HG03066 (cell line): ENCODE data around the gene FCHSD1.
A peak's percentile ranks its signal among the peaks of the same experiment; 100 is the strongest.

Experiments used
- ATAC-seq: cut with Tn5 transposase; IDR thresholded peaks from one replicate; pipeline ENCODE4 v1.9.1; 2021; ENCODE audit warnings: low read depth; ENCODE audit not compliant: unreplicated experiment

Gene FCHSD1

GRCh38 chr5:141674747-141675146, 23.5 kb upstream of the FCHSD1 start:
- no peak for ATAC-seq

GRCh38 chr5:141672841-141673813, 21.9 kb upstream of the FCHSD1 start:
- no peak for ATAC-seq

- no peak for ATAC-seq
These were observed 21.0 kb upstream of the FCHSD1 start for GRCh38 chr5:141672071-141672840.

GRCh38 chr5:141669520-141669919, 18.3 kb upstream of the FCHSD1 start:
- no peak for ATAC-seq

GRCh38 chr5:141668601-141669265, 17.5 kb upstream of the FCHSD1 start:
- ATAC-seq, result no peak

GRCh38 chr5:141665995-141666940, 15.1 kb upstream of the FCHSD1 start:
- ATAC-seq, result no peak

- ATAC-seq, result peak; percentile 90
These were observed 13.7 kb upstream of the FCHSD1 start for GRCh38 chr5:141664733-141665461.

DNA sequence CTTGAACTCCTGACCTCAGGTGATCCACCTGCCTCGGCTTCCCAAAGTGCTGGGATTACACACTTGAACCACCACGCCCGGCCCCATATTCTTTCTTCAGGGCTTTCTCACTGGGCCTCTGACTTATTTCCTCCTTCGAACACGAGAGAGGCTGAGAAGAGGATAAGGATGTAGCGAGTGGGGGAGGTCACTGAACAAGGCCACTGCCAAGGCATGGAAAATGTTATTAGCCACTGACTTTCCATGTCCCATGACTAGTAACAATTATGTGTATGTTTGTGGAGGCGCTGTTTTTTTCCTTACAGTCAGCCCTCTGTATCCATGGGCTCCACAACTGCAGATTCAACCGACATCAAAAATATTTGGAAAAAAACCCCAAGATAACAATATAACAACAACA, 12.3 kb upstream of the FCHSD1 start:
- no peak for ATAC-seq

DNA sequence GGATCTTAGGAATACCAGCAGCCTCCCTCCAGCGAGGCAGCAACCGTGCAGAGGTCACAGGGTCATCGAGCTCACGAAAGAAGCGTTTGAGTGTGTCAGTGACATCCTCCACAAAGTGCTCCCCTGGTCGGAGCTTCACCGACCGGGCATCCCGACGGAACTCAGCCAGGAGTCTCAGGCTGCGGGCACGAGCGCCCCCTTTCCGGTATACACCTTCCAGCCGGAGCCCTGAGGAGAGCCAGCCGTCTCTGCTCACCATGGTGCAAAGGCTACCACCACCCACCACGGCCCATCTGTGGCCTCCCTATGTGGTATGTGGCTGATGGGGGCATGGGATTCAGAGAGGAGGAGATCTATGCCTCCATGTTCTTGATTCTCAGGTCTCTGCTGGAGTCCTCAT, 10.8 kb upstream of the FCHSD1 start:
- no peak for ATAC-seq

DNA sequence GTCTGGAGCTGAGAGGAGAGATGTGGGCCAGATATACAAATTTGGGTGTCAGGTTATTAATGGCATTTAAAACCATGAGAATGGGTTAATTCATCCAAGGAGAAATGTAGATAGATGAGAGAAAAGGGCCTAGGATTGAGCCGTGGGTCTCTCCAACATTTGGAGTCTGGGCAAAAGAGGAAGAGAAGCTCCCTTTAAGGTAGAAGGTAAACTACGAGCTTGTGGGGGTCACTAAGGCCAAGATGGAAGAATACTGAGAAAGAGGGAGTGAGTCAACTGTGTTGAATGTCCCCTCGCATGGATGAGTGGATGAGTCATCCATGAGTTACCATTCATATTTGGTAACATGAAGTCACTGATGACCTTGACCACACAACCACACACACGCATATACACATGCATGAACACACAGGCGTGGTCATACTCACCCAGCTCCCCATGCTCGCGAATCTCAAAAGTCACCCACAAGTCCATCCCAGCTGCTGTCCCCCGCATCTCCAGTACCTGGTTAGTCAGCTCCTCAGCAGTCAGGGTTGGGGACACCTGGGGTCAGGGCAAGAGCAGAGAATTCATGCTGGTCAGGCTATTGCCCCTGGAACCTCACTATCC, 6.8 kb upstream of the FCHSD1 start:
- ATAC-seq, result no peak

DNA sequence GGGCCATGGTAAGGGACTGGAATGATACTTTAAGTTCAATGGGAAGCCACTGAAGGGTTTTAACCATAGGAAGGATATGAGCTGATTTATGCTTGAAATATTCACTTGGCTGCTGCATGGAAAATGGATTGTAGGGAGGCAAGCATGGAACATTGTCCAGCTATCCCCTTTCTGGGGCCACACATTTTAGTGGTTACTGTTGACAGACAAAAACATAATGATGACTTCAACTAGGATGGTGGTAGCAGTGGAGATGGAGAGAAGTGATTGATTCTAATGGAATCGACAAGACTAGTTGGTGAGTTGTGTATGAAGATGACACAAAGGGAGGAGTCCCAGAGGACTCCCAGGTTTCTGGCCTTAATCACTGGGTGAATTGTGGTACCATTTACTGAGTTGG, 6.2 kb upstream of the FCHSD1 start:
- ATAC-seq, result no peak

- ATAC-seq, result no peak
These were observed 5.2 kb upstream of the FCHSD1 start for GRCh38 chr5:141656396-141656795.

DNA sequence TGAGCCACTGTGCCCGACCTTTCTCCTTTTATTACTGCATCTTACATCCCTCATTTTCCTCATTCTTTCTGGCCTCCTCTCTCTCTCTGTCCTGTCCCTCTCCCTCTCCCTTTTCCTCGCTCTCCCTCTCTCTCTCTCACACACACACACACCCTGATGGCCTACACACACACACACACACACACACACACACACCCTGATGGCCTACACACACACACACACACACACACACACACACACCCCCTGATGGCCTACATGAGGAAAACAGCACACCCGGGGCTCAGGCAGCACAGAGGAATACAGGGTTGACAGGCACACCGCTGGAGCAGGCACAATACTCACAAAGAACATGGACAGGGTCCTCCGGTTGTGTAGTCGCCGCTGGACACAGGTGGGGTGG, 3.8 kb upstream of the FCHSD1 start:
- ATAC-seq, result no peak

DNA sequence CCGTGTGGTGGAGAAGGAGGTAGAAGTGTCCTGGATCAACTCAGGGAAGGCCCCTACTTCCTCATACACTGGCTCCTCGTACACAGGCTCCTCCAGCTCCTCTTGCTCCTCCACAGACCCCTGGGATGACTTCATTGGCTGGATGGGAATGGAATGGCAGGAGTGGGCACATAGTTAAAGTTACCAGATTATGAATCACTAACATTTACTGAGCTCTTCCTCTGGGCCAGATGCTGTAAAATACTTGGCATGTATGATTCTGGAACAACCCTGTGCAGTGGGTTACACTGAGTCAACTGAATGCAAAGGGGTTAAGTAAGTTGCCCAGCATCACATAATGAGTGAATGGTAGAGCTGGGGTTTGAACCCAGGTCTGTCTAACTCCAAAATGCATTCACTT, 3.1 kb upstream of the FCHSD1 start:
- no peak for ATAC-seq

DNA sequence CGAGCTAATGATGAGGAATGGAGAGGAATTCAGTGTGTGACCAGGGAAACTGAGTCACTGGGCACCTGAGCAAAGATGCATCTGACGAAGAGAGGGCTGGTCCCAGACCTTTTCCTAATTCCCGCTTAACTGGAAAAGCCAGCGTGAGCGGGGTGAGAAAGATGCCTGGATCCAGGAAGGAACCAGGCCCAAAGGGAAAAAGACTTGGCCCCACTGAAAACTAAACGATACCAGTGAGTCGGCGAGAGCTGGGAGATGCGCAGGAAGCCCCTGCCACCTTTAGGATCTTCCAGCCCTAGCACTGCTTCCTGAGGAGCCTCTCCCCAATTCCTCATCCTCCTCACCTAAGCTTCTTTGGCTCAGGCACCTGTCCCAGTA, 499 bp upstream of the FCHSD1 start:
- ATAC-seq, result no peak

GRCh38 chr5:141649972-141650371, 1.2 kb downstream of the FCHSD1 start:
- ATAC-seq, result no peak

GRCh38 chr5:141649056-141649688, 2.0 kb downstream of the FCHSD1 start:
- no peak for ATAC-seq

- no peak for ATAC-seq
These were observed 3.4 kb downstream of the FCHSD1 start for GRCh38 chr5:141647851-141648250.

- no peak for ATAC-seq
These were observed 4.0 kb downstream of the FCHSD1 start for GRCh38 chr5:141647242-141647641.
